Activated CD8-positive, alpha-beta T cell treated with anti-CD3 and anti-CD28 coated beads for 36 hours (primary cell): Measurements from ENCODE around the gene PEAK1. TPM values are rescaled to one million over a fixed set of nuclear protein-coding genes. Genes with fewer than 3 reads are reported as not detected.

ENCODE experiments used
- ATAC-seq: fragments of 200-7000 bp; cut with Tn5 transposase; one replicate; pipeline ENCODE4 v1.10.0; 2021; ENCODE audit warnings: mild to moderate bottlenecking, moderate library complexity
- CTCF ChIA-PET: fragments of 350-600 bp; sonication (Branson Sonifier 250); formaldehyde crosslinking; loops from one replicate; lab custom pipeline; 2021; ENCODE audit warnings: antibody characterized with exemption; lab: Charles Lee
- POLR2A ChIA-PET: fragments of 350-600 bp; sonication (Branson Sonifier 250); formaldehyde crosslinking; loops from one replicate; lab custom pipeline; 2021; ENCODE audit warnings: antibody characterized with exemption; lab: Charles Lee
- DNase-seq: peaks from one replicate; pipeline ENCODE4 v3.0.0-alpha.2; 2020
- H3K27ac Mint-ChIP-seq: one replicate; pipeline ENCODE4 v1.8.0; 2021; ENCODE audit warnings: mild to moderate bottlenecking, mixed read lengths
- H3K27me3 Mint-ChIP-seq: one replicate; pipeline ENCODE4 v1.8.0; 2021; ENCODE audit warnings: mixed read lengths
- H3K36me3 Mint-ChIP-seq: one replicate; pipeline ENCODE4 v1.8.0; 2021; ENCODE audit warnings: low read depth, mixed read lengths
- H3K4me1 Mint-ChIP-seq: one replicate; pipeline ENCODE4 v1.8.0; 2021; ENCODE audit warnings: low read depth, mixed read lengths
- H3K4me3 Mint-ChIP-seq: one replicate; pipeline ENCODE4 v1.8.0; 2021; ENCODE audit warnings: mild to moderate bottlenecking, moderate library complexity, mixed read lengths
- H3K9me3 Mint-ChIP-seq: one replicate; pipeline ENCODE4 v1.8.0; 2021; ENCODE audit warnings: mixed read lengths
- intact Hi-C: fragments of 100-400 bp; cut with micrococcal nuclease; formaldehyde crosslinking; loops from one replicate; pipeline ENCODE4 v1.10.0; 2022
- total RNA-seq, 2 experiments: library from RNA; stranded (reverse); gene quantifications; one replicate each; pipeline ENCODE4 v1.2.3, GENCODE V29; 2021
- TF ChIP-seq, protein P1 (sequence below): fragments of 200-600 bp; IDR thresholded peaks from one replicate; pipeline ENCODE4 v1.8.0; 2022; ENCODE audit warnings: antibody characterized with exemption, mild to moderate bottlenecking

Gene PEAK1
- total RNA-seq, 2 experiments from 2014 or later: 32.1 to 36.1 TPM

DNA sequence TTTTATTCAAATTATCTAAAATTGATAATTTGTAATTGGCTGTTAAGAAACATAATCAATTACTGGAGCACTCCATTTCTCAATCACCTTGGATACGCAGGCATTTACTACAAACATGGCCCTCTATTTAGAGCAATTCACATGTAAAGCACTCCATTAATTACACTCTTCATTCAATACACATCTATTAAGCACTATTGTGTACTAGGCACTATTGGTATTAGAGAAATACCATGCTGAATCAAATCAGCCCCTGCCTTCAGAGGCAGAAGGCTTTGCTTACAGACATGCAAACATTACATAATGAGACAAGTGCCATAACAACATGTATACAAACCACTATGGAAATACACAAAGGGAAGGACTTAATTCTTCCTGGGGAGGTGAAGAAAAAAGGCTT lies 69.1 kb downstream of the PEAK1 start:
- no peak for DNase-seq
- CTCF ChIA-PET: no interaction called here
- intact Hi-C loops: no loop called here
- H3K27me3 Mint-ChIP-seq: no peaks in the 10 kb centered on the region
- H3K36me3 Mint-ChIP-seq: no peaks in the 10 kb centered on the region
- POLR2A ChIA-PET: no interaction called here
- H3K27ac Mint-ChIP-seq: no peak overlapping the region
- peaks cover 10% of the 10 kb centered on the region for H3K4me1 Mint-ChIP-seq
- no peaks in the 10 kb centered on the region for H3K9me3 Mint-ChIP-seq
- TF ChIP-seq, protein P1, sequence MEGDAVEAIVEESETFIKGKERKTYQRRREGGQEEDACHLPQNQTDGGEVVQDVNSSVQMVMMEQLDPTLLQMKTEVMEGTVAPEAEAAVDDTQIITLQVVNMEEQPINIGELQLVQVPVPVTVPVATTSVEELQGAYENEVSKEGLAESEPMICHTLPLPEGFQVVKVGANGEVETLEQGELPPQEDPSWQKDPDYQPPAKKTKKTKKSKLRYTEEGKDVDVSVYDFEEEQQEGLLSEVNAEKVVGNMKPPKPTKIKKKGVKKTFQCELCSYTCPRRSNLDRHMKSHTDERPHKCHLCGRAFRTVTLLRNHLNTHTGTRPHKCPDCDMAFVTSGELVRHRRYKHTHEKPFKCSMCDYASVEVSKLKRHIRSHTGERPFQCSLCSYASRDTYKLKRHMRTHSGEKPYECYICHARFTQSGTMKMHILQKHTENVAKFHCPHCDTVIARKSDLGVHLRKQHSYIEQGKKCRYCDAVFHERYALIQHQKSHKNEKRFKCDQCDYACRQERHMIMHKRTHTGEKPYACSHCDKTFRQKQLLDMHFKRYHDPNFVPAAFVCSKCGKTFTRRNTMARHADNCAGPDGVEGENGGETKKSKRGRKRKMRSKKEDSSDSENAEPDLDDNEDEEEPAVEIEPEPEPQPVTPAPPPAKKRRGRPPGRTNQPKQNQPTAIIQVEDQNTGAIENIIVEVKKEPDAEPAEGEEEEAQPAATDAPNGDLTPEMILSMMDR: no peak
- H3K4me3 Mint-ChIP-seq: no peak overlapping the region
- ATAC-seq: no peak

DNA sequence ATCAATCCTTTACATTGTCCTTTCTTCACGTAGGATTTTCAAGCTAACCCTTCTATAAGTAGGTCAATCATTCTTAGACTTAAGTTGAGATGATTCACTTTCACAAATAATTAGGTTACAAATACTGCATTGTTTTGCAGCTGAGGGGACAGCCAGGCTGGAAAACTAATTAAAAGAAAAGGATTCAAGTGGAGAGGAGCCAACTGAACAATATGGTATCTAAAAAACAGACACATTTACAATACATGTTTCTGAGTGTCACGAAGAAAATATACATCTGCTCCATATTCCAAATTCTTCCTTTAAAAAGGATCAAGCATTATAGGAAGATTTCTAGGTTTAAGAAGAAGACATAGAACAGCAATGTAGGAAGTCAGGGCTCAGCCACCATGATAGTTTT lies 70.2 kb downstream of the PEAK1 start:
- ATAC-seq (no peak), DNase-seq (no peak)
- Mint-ChIP-seq H3K36me3 (peaks cover 6% of the 10 kb centered on the region), H3K4me3 (no peak overlapping the region), H3K9me3 (no peaks in the 10 kb centered on the region), H3K27ac (no peak overlapping the region), H3K4me1 (peaks cover 10% of the 10 kb centered on the region), H3K27me3 (no peaks in the 10 kb centered on the region)
- ChIA-PET POLR2A (no interaction called here), CTCF (no interaction called here)
- TF ChIP-seq, protein P1: no peak
- intact Hi-C loops: no loop called here

GRCh38 chr15:77348511-77348910 lies 71.4 kb downstream of the PEAK1 start:
- Mint-ChIP-seq H3K4me1 (peaks cover 10% of the 10 kb centered on the region), H3K4me3 (no peak overlapping the region), H3K36me3 (peaks cover 6% of the 10 kb centered on the region), H3K27ac (no peak overlapping the region), H3K9me3 (no peaks in the 10 kb centered on the region), H3K27me3 (no peaks in the 10 kb centered on the region)
- CTCF ChIA-PET: interaction anchor here (1.0 kb wide), 1 partner anchor 10 kb away, joined by 3 read pairs; no protein-coding TSS in a partner anchor
- ATAC-seq (no peak), DNase-seq (no peak)
- POLR2A ChIA-PET: no interaction called here
- intact Hi-C loops: no loop called here
- TF ChIP-seq, protein P1: no peak

DNA sequence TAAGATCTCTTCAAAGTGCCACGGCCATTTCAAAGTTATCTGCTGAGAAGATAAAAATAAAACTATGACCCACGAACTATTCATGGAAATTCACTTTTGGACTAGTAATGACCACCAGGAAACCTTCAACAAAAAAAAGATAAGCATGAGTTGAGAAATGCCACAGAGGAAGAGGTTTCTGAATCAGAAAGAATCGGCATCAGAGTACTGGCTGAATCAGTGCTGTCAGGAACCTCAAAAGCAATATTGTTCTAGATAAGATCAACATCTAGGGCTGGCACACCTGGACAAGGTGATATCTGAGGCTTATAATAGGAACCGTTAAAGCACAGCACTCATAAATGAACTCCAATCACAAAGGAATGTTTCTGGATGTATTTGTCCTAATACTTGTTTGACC lies 72.7 kb downstream of the PEAK1 start:
- no peaks in the 10 kb centered on the region for H3K27me3 Mint-ChIP-seq
- no peak for ATAC-seq
- ChIA-PET POLR2A (no interaction called here), CTCF (no interaction called here)
- H3K4me3 Mint-ChIP-seq: no peak overlapping the region
- H3K36me3 Mint-ChIP-seq: peaks cover 12% of the 10 kb centered on the region
- H3K9me3 Mint-ChIP-seq: peaks cover 4% of the 10 kb centered on the region
- TF ChIP-seq, protein P1: no peak
- H3K27ac Mint-ChIP-seq: no peak overlapping the region
- H3K4me1 Mint-ChIP-seq: peaks cover 10% of the 10 kb centered on the region
- intact Hi-C loops: no loop called here
- no peak for DNase-seq

GRCh38 chr15:77346245-77347036 lies 73.5 kb downstream of the PEAK1 start:
- ChIA-PET POLR2A (interaction anchor here (0.6 kb wide), 1 partner anchor 160 kb away, joined by 3 read pairs; no protein-coding TSS in a partner anchor), CTCF (no interaction called here)
- H3K9me3 Mint-ChIP-seq: peaks cover 9% of the 10 kb centered on the region
- no peak overlapping the region for H3K4me3 Mint-ChIP-seq
- H3K27ac Mint-ChIP-seq: no peak overlapping the region
- peaks cover 10% of the 10 kb centered on the region for H3K4me1 Mint-ChIP-seq
- no peak for DNase-seq
- intact Hi-C loops: no loop called here
- ATAC-seq: no peak
- H3K36me3 Mint-ChIP-seq: peaks cover 17% of the 10 kb centered on the region
- no peaks in the 10 kb centered on the region for H3K27me3 Mint-ChIP-seq
- TF ChIP-seq, protein P1: no peak
